GM23248 (cell line): ENCODE measurements around the gene ABCG2. TPM values are rescaled to one million over a fixed set of nuclear protein-coding genes. Genes with fewer than 3 reads are reported as not detected.
A peak's percentile ranks its signal among the peaks of the same experiment; 100 is the strongest.

Experiments
- DNase-seq: peaks from one replicate; pipeline ENCODE4 v3.0.0-alpha.2; 2015
- H2AFZ ChIP-seq: fragments of 200-600 bp; sonication (generic); 2 replicates; pipeline ENCODE4 v1.6.1; 2016; ENCODE audit warnings: antibody characterized with exemption
- H3F3A ChIP-seq: fragments of 200-600 bp; sonication (generic); 2 replicates; pipeline ENCODE4 v1.6.1; 2016; ENCODE audit warnings: mild to moderate bottlenecking, antibody characterized with exemption, mixed run types; ENCODE audit not compliant: insufficient read depth
- H3K27ac ChIP-seq: fragments of 200-600 bp; sonication (generic); 2 replicates; pipeline ENCODE4 v1.5.1; 2016; ENCODE audit warnings: mild to moderate bottlenecking
- H3K27me3 ChIP-seq: fragments of 200-600 bp; sonication (generic); replicated peaks from 2 replicates; pipeline ENCODE4 v1.6.1; 2016; ENCODE audit warnings: mild to moderate bottlenecking; ENCODE audit not compliant: insufficient read depth
- H3K36me3 ChIP-seq: fragments of 200-600 bp; sonication (generic); 2 replicates; pipeline ENCODE4 v1.6.1; 2016; ENCODE audit warnings: low read depth, mild to moderate bottlenecking
- H3K4me1 ChIP-seq: fragments of 200-600 bp; sonication (generic); 2 replicates; pipeline ENCODE4 v1.6.1; 2016; ENCODE audit warnings: mild to moderate bottlenecking; ENCODE audit not compliant: insufficient read depth
- H3K4me2 ChIP-seq: fragments of 200-600 bp; sonication (generic); one replicate; pipeline ENCODE4 v1.6.1; 2016; ENCODE audit warnings: mild to moderate bottlenecking; ENCODE audit not compliant: unreplicated experiment
- H3K4me3 ChIP-seq: fragments of 200-600 bp; sonication (generic); 2 replicates; pipeline ENCODE4 v1.5.1; 2016; ENCODE audit warnings: mild to moderate bottlenecking
- H3K79me2 ChIP-seq: fragments of 200-600 bp; sonication (generic); 2 replicates; pipeline ENCODE4 v1.6.1; 2016; ENCODE audit warnings: mild to moderate bottlenecking; ENCODE audit not compliant: insufficient read depth
- H3K9ac ChIP-seq: fragments of 200-600 bp; sonication (generic); 2 replicates; pipeline ENCODE4 v1.6.1; 2016; ENCODE audit warnings: mild to moderate bottlenecking
- H3K9me2 ChIP-seq: fragments of 200-600 bp; sonication (generic); 2 replicates; pipeline ENCODE4 v1.6.1; 2016; ENCODE audit warnings: mixed run types, mild to moderate bottlenecking, moderate library complexity; ENCODE audit not compliant: insufficient read depth
- H3K9me3 ChIP-seq: fragments of 200-600 bp; sonication (generic); one replicate; pipeline ENCODE4 v1.6.1; 2017; ENCODE audit warnings: low read depth
- H4K20me1 ChIP-seq: fragments of 200-600 bp; sonication (generic); 2 replicates; pipeline ENCODE4 v1.6.0; 2016; ENCODE audit not compliant: insufficient read depth
- EZH2 ChIP-seq: fragments of 200-600 bp; sonication (generic); IDR thresholded peaks from 2 replicates; pipeline ENCODE4 v1.6.1; 2018; ENCODE audit warnings: antibody characterized with exemption, mild to moderate bottlenecking; ENCODE audit not compliant: insufficient read depth, poor library complexity, severe bottlenecking
- EZH2phosphoT487 ChIP-seq: fragments of 200-600 bp; sonication (generic); IDR thresholded peaks from 2 replicates; pipeline ENCODE4 v1.6.1; 2018; ENCODE audit warnings: antibody characterized with exemption, moderate library complexity, mild to moderate bottlenecking, low read depth; ENCODE audit not compliant: insufficient read depth
- WGBS, 2 experiments: methylation state at CpG; one replicate each; pipeline ENCODE4 v1.1.6; 2015 to 2017; ENCODE audit warnings: low lambda C conversion rate in 2 of 2, low coverage in 1 of 2; ENCODE audit errors: missing lambda C conversion rate in 2 of 2; 5-methylcytosine and 5-hydroxymethylcytosine counted together
- in situ Hi-C: fragments of 300-500 bp; cut with MboI; formaldehyde crosslinking; loops from 2 replicates; pipeline ENCODE4 v1.15.0; 2020
- polyA plus RNA-seq: library from polyadenylated mRNA; unstranded; fragments of >200 nt; fragmentation: Nextera tagmentation; extraction: Ambion mirVana; gene quantifications from 2 replicates; pipeline ENCODE4 v1.2.1, GENCODE V29; 2016
- total RNA-seq: library from RNA; depleted of rRNA; stranded (reverse); fragments of >200 nt; shearing (Covaris generic); gene quantifications from 2 replicates; pipeline ENCODE4 v1.2.3, GENCODE V29; 2014

The ABCG2 gene
- total and polyA plus RNA-seq, 2 experiments from 2014 or later, result 0.05 to 0.11 TPM

GRCh38 chr4:88178626-88179231 lies 20.3 kb upstream of the ABCG2 start:
- peaks cover under 1% of the 10 kb centered on the region; the same call in 1 of the 2 replicates for H3K27me3 ChIP-seq
- no peak overlapping the region for H3K9ac ChIP-seq
- no peaks in the 10 kb centered on the region for H3K9me3 ChIP-seq
- H3K4me3 ChIP-seq, result no peak overlapping the region
- no peaks in the 10 kb centered on the region for H4K20me1 ChIP-seq
- no peaks in the 10 kb centered on the region for H3K36me3 ChIP-seq
- no peak for DNase-seq
- no peaks in the 10 kb centered on the region for H3K9me2 ChIP-seq
- WGBS, 2 experiments, result 50 to 60% methylated on average over 2 of the region's 2 CpGs
- H3K4me2 ChIP-seq, result no peak overlapping the region
- H3F3A ChIP-seq, result no peaks in the 10 kb centered on the region
- no peak for TF ChIP-seq EZH2phosphoT487
- TF ChIP-seq EZH2, result no peak
- no peaks in the 10 kb centered on the region for H3K79me2 ChIP-seq
- in situ Hi-C loops, result no loop called here
- no peak overlapping the region for H3K27ac ChIP-seq
- H2AFZ ChIP-seq, result no peak overlapping the region
- no peaks in the 10 kb centered on the region for H3K4me1 ChIP-seq

- Histone ChIP-seq H3K79me2 (no peaks in the 10 kb centered on the region), H3K9me3 (no peaks in the 10 kb centered on the region), H3K9me2 (no peaks in the 10 kb centered on the region), H3K9ac (no peak overlapping the region), H2AFZ (no peak overlapping the region), H3K4me3 (no peak overlapping the region), H3K4me2 (no peak overlapping the region), H3K27me3 (no peaks in the 10 kb centered on the region; the same call in 1 of the 2 replicates), H3K27ac (no peak overlapping the region), H3F3A (no peaks in the 10 kb centered on the region), H3K36me3 (no peaks in the 10 kb centered on the region), H3K4me1 (no peaks in the 10 kb centered on the region), H4K20me1 (no peaks in the 10 kb centered on the region)
- 73 to 78% methylated on average over 4 of the region's 4 CpGs for WGBS, 2 experiments
- TF ChIP-seq EZH2phosphoT487, result no peak
- no peak for TF ChIP-seq EZH2
- in situ Hi-C loops, result no loop called here
- peak; percentile 57 for DNase-seq
These were observed 19.7 kb upstream of the ABCG2 start for GRCh38 chr4:88177983-88178625.

- Histone ChIP-seq H3K9me3 (no peaks in the 10 kb centered on the region), H3K4me3 (no peak overlapping the region), H3K9me2 (no peaks in the 10 kb centered on the region), H3F3A (no peaks in the 10 kb centered on the region), H3K27me3 (no peaks in the 10 kb centered on the region), H4K20me1 (no peaks in the 10 kb centered on the region), H3K36me3 (no peaks in the 10 kb centered on the region), H3K4me1 (no peaks in the 10 kb centered on the region), H3K4me2 (no peak overlapping the region), H3K9ac (no peak overlapping the region), H2AFZ (no peak overlapping the region), H3K79me2 (no peaks in the 10 kb centered on the region), H3K27ac (no peak overlapping the region)
- in situ Hi-C loops, result no loop called here
- no peak for DNase-seq
- TF ChIP-seq EZH2, result no peak
- TF ChIP-seq EZH2phosphoT487, result no peak
These were observed 14.5 kb upstream of the ABCG2 start for GRCh38 chr4:88172987-88173386.

GRCh38 chr4:88171206-88171605 lies 12.8 kb upstream of the ABCG2 start:
- WGBS, 2 experiments, result 45 to 49% methylated on average over 2 of the region's 2 CpGs
- H3K4me2 ChIP-seq, result no peak overlapping the region
- H3K36me3 ChIP-seq, result no peaks in the 10 kb centered on the region
- H3K4me3 ChIP-seq, result no peak overlapping the region
- TF ChIP-seq EZH2phosphoT487 (no peak), EZH2 (no peak)
- H3K9me2 ChIP-seq, result no peaks in the 10 kb centered on the region
- no peaks in the 10 kb centered on the region for H3K27me3 ChIP-seq
- H3K9ac ChIP-seq, result no peak overlapping the region
- no peak overlapping the region for H2AFZ ChIP-seq
- in situ Hi-C loops, result no loop called here
- no peaks in the 10 kb centered on the region for H3K79me2 ChIP-seq
- no peaks in the 10 kb centered on the region for H3K9me3 ChIP-seq
- H4K20me1 ChIP-seq, result no peaks in the 10 kb centered on the region
- no peaks in the 10 kb centered on the region for H3F3A ChIP-seq
- H3K4me1 ChIP-seq, result no peaks in the 10 kb centered on the region
- H3K27ac ChIP-seq, result no peak overlapping the region
- DNase-seq, result no peak

- Histone ChIP-seq H3K79me2 (no peaks in the 10 kb centered on the region), H3K4me1 (no peaks in the 10 kb centered on the region), H3K9me2 (no peaks in the 10 kb centered on the region), H3F3A (no peaks in the 10 kb centered on the region), H3K4me3 (no peak overlapping the region), H3K27ac (no peak overlapping the region), H4K20me1 (no peaks in the 10 kb centered on the region), H3K36me3 (no peaks in the 10 kb centered on the region), H2AFZ (no peak overlapping the region), H3K9ac (no peak overlapping the region), H3K27me3 (no peaks in the 10 kb centered on the region), H3K4me2 (no peak overlapping the region), H3K9me3 (no peaks in the 10 kb centered on the region)
- TF ChIP-seq EZH2 (no peak), EZH2phosphoT487 (no peak)
- no peak for DNase-seq
- in situ Hi-C loops, result no loop called here
- WGBS, 2 experiments, result 66 to 70% methylated on average over 2 of the region's 2 CpGs
These were observed 10.9 kb upstream of the ABCG2 start for GRCh38 chr4:88169298-88169697.
